ENCODE data around the gene DLX4. TPM values are rescaled to one million over a fixed set of nuclear protein-coding genes. Genes with fewer than 3 reads are reported as not detected.

DLX4 gene
- total RNA-seq, 1 experiment from 2014 or later, result 1.3 TPM

DNA sequence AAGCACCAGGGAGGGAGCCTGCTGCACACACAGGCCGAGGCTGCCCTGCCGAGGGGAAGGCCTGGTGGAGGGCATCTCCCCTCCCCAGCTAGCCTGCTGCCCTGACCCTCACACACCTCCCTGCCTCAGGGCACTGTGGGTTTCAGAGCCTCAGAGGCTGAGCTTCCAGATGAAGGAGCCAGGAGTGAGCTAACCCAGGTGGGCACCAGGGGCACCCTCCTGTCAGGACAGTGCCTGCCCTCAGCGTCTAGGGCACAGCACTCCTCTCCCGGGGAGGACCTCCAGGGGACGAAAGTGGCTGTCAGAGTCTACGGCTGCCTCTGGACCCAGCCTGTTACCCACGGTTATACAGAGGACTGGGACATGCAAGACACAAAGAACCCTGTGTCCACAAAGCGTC lies 22.8 kb upstream of the DLX4 start (continued):
- TF ChIP-seq, protein P1, sequence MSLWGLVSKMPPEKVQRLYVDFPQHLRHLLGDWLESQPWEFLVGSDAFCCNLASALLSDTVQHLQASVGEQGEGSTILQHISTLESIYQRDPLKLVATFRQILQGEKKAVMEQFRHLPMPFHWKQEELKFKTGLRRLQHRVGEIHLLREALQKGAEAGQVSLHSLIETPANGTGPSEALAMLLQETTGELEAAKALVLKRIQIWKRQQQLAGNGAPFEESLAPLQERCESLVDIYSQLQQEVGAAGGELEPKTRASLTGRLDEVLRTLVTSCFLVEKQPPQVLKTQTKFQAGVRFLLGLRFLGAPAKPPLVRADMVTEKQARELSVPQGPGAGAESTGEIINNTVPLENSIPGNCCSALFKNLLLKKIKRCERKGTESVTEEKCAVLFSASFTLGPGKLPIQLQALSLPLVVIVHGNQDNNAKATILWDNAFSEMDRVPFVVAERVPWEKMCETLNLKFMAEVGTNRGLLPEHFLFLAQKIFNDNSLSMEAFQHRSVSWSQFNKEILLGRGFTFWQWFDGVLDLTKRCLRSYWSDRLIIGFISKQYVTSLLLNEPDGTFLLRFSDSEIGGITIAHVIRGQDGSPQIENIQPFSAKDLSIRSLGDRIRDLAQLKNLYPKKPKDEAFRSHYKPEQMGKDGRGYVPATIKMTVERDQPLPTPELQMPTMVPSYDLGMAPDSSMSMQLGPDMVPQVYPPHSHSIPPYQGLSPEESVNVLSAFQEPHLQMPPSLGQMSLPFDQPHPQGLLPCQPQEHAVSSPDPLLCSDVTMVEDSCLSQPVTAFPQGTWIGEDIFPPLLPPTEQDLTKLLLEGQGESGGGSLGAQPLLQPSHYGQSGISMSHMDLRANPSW (CRISPR knock-in tag; conservative IDR thresholded peaks at IDR 0.05; ENCODE audit: low read depth), result no peak
- TF ChIP-seq CREB1 (CRISPR knock-in tag; IDR thresholded peaks at IDR 0.05), result no peak
- TF ChIP-seq, protein P2, sequence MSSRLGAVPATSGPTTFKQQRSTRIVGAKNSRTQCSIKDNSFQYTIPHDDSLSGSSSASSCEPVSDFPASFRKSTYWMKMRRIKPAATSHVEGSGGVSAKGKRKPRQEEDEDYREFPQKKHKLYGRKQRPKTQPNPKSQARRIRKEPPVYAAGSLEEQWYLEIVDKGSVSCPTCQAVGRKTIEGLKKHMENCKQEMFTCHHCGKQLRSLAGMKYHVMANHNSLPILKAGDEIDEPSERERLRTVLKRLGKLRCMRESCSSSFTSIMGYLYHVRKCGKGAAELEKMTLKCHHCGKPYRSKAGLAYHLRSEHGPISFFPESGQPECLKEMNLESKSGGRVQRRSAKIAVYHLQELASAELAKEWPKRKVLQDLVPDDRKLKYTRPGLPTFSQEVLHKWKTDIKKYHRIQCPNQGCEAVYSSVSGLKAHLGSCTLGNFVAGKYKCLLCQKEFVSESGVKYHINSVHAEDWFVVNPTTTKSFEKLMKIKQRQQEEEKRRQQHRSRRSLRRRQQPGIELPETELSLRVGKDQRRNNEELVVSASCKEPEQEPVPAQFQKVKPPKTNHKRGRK (CRISPR knock-in tag; IDR thresholded peaks at IDR 0.05; ENCODE audit: borderline replicate concordance), result no peak
- TF ChIP-seq, protein P3, sequence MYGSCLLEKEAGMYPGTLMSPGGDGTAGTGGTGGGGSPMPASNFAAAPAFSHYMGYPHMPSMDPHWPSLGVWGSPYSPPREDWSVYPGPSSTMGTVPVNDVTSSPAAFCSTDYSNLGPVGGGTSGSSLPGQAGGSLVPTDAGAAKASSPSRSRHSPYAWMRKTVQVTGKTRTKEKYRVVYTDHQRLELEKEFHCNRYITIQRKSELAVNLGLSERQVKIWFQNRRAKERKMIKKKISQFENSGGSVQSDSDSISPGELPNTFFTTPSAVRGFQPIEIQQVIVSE (CRISPR knock-in tag; IDR thresholded peaks at IDR 0.05; ENCODE audit: borderline replicate concordance), result no peak
- TF ChIP-seq, protein P4, sequence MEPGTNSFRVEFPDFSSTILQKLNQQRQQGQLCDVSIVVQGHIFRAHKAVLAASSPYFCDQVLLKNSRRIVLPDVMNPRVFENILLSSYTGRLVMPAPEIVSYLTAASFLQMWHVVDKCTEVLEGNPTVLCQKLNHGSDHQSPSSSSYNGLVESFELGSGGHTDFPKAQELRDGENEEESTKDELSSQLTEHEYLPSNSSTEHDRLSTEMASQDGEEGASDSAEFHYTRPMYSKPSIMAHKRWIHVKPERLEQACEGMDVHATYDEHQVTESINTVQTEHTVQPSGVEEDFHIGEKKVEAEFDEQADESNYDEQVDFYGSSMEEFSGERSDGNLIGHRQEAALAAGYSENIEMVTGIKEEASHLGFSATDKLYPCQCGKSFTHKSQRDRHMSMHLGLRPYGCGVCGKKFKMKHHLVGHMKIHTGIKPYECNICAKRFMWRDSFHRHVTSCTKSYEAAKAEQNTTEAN (CRISPR knock-in tag; IDR thresholded peaks at IDR 0.05), result no peak

DNA sequence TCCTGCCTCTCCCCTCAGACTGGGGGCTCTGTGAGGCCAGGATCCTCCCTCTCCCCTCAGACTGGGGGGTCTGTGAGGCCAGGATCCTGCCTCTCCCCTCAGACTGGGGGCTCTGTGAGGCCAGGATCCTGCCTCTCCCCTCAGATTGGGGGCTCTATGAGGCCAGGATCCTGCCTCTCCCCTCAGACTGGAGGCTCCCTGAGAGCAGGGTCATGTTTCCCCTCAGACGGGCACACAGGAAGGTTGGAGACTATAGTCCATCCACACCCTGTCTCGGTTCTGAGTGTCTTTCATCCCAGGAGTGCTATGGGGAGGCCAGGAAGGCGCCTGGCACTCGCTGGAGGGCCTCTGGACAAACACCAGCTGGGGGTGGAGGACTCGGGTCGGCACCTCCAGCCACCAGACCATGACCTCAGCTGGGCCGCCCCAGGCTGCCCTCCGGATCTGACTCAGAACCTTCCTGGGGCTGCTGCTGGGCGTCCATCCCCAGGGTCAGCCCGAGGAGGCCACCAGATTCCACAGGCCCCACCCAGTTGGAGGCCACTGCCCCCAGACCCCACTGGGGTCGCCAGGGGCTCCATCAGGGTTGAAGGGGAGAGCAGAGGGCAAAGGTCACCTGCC lies 21.9 kb upstream of the DLX4 start:
- Mint-ChIP-seq H3K4me3 (no peak overlapping the region), H3K27me3 (ENCODE audit: low read depth) (peaks cover 18% of the 10 kb centered on the region), H3K36me3 (no peaks in the 10 kb centered on the region), H3K4me1 (0 out of 2 replicates have a peak, but pooled peaks cover 3% of the 10 kb centered on the region), H3K9me3 (no peaks in the 10 kb centered on the region), H3K27ac (no peak overlapping the region)
- DNase-seq (ENCODE audit: low spot score) (no peak), ATAC-seq (no peak)
- POLR2A ChIA-PET, result no interaction called here
- CTCF ChIA-PET, result no interaction called here
- TF ChIP-seq ZNF232 (CRISPR knock-in tag; IDR thresholded peaks at IDR 0.05) (no peak), ZNF396 (CRISPR knock-in tag; IDR thresholded peaks at IDR 0.05; ENCODE audit: borderline replicate concordance) (no peak)

DNA sequence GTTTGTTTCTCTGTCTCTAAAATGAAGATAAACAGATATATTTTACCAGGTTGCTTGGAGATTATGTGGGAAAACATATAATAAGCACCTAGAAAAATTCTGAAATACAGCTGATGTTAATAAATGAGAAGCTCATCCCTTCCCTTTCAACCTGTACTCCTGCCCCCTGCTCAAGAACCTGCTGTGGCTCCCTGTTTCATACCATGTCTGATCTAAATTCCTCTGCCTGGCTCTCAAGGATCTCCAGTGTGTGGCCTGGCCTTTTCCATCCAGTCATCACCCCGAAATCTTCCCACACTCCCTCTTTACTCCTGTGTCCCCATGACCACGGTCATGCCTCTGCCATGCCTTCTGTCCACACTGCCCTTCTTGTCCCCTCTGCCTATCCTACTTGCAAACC lies 19.4 kb upstream of the DLX4 start:
- no peak for ATAC-seq
- ChIA-PET CTCF (no interaction called here), POLR2A (no interaction called here)
- Mint-ChIP-seq H3K4me1 (peaks cover 12% of the 10 kb centered on the region), H3K36me3 (no peaks in the 10 kb centered on the region), H3K4me3 (no peak overlapping the region), H3K27ac (no peak overlapping the region), H3K9me3 (no peaks in the 10 kb centered on the region), H3K27me3 (ENCODE audit: low read depth) (peaks cover 14% of the 10 kb centered on the region)
- DNase-seq (ENCODE audit: low spot score), result no peak
- no peak for TF ChIP-seq SMAD3 (CRISPR knock-in tag; IDR thresholded peaks at IDR 0.05; ENCODE audit: borderline replicate concordance)
- 0 out of 2 replicates have a peak, but pooled peaks have one; percentile 13 for TF ChIP-seq GTF2I (CRISPR knock-in tag; conservative IDR thresholded peaks at IDR 0.05)

DNA sequence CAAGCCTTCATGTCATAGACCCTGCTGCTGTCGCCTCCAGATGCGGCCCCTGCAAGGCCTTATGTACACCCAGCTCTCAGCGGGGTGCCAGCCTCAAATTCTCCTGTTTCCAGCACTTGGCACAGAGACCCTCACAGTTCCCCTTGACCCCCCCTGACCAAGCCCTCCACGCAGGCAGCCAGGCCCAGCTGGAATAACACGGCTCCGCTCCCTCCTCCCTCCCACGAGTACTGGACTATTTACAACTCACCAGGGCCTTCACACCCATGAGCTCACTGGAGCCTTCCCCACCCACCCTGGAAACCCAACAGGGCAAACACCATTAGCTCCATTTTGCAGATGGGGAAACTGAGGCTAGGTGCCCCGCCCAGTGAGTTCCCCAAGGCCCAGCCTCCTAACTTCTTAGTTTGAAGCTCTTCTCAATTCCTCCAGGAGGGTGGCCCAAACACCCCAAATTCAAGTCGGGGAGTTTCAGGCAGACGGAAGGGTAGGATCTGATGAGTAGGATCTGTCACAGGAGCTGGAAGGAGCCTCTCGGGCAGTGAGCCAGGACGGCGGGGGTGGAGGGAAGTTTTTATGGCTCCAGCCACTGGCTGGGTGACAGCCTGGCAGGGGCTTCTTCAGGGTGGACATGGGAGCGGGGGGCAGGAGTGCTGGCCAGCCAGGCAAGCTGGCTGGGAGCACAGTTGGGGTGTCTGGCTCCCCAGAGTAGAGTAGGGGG lies 17.5 kb upstream of the DLX4 start:
- Mint-ChIP-seq H3K36me3 (no peaks in the 10 kb centered on the region), H3K4me3 (no peak overlapping the region), H3K27me3 (ENCODE audit: low read depth) (peaks cover 17% of the 10 kb centered on the region), H3K9me3 (no peaks in the 10 kb centered on the region), H3K27ac (no peak overlapping the region), H3K4me1 (peaks cover 10% of the 10 kb centered on the region)
- DNase-seq (ENCODE audit: low spot score), result no peak
- ChIA-PET CTCF (interaction anchor here (0.7 to 4.3 kb wide), 22 partner anchors 9 to 128 kb away, joined by 3 to 146 read pairs (median 10); partner anchors contain the start of gene DLX3), POLR2A (interaction anchor here (1.4 kb wide), 1 partner anchor 71 kb away, joined by 3 read pairs; no protein-coding TSS in a partner anchor)
- TF ChIP-seq, protein P5, sequence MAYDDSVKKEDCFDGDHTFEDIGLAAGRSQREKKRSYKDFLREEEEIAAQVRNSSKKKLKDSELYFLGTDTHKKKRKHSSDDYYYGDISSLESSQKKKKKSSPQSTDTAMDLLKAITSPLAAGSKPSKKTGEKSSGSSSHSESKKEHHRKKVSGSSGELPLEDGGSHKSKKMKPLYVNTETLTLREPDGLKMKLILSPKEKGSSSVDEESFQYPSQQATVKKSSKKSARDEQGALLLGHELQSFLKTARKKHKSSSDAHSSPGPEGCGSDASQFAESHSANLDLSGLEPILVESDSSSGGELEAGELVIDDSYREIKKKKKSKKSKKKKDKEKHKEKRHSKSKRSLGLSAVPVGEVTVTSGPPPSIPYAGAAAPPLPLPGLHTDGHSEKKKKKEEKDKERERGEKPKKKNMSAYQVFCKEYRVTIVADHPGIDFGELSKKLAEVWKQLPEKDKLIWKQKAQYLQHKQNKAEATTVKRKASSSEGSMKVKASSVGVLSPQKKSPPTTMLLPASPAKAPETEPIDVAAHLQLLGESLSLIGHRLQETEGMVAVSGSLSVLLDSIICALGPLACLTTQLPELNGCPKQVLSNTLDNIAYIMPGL (CRISPR knock-in tag; IDR thresholded peaks at IDR 0.05), result no peak
- TF ChIP-seq, protein P3 (CRISPR knock-in tag; IDR thresholded peaks at IDR 0.05; ENCODE audit: borderline replicate concordance), result no peak
- TF ChIP-seq MXD4 (CRISPR knock-in tag; IDR thresholded peaks at IDR 0.05; ENCODE audit: borderline replicate concordance) (no peak), PRRX2 (CRISPR knock-in tag; IDR thresholded peaks at IDR 0.05) (no peak), ZNF423 (CRISPR knock-in tag; IDR thresholded peaks at IDR 0.05) (no peak)
- TF ChIP-seq, protein P6, sequence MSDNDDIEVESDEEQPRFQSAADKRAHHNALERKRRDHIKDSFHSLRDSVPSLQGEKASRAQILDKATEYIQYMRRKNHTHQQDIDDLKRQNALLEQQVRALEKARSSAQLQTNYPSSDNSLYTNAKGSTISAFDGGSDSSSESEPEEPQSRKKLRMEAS (CRISPR knock-in tag; IDR thresholded peaks at IDR 0.05), result no peak
- no peak for ATAC-seq
